ENCODE measurements around the gene IL25.
"Not testable (repeated sequence)": the region's sequence is repeated elsewhere in the genome, so short reads cannot be mapped to it uniquely, and the experiment has no call there.

The IL25 gene

GRCh38 chr14:23372509-23372908 is at the start of gene IL25:
TSS of gene IL25 (plus strand) at chr14:23372809.
- Histone ChIP-seq H3K4me3 (no peak within 1 kb of the TSS), H3K27ac (no peak within 1 kb of the TSS)

GRCh38 chr14:23323838-23324454 is 48.7 kb upstream of the IL25 start:
- H3K4me3 ChIP-seq: no peak overlapping the region
- no peak overlapping the region for H3K27ac ChIP-seq

GRCh38 chr14:23324455-23324846 is 48.2 kb upstream of the IL25 start:
- Histone ChIP-seq H3K4me3 (no peak overlapping the region), H3K27ac (no peak overlapping the region)

- Histone ChIP-seq H3K27ac (no peak overlapping the region), H3K4me3 (no peak overlapping the region)
Measured at GRCh38 chr14:23324993-23325392, 47.6 kb upstream of the IL25 start.

- not testable (repeated sequence) for H3K27ac ChIP-seq, H3K4me3 ChIP-seq
Measured at GRCh38 chr14:23325746-23326145, 46.9 kb upstream of the IL25 start.

- Histone ChIP-seq H3K4me3 (no peak overlapping the region), H3K27ac (no peak overlapping the region)
Measured at GRCh38 chr14:23326491-23327332, 45.9 kb upstream of the IL25 start.

- Histone ChIP-seq H3K4me3 (no peak overlapping the region), H3K27ac (no peak overlapping the region)
Measured at GRCh38 chr14:23327947-23328744, 44.5 kb upstream of the IL25 start.

GRCh38 chr14:23335623-23336022 is 37.0 kb upstream of the IL25 start:
- no peak overlapping the region for H3K4me3 ChIP-seq
- H3K27ac ChIP-seq: no peak overlapping the region

- Histone ChIP-seq H3K4me3 (no peak overlapping the region), H3K27ac (no peak overlapping the region)
Measured at GRCh38 chr14:23339506-23340268, 32.9 kb upstream of the IL25 start.

- Histone ChIP-seq H3K27ac (no peak overlapping the region), H3K4me3 (no peak overlapping the region)
Measured at GRCh38 chr14:23344481-23344880, 28.1 kb upstream of the IL25 start.

GRCh38 chr14:23345987-23346692 is 26.5 kb upstream of the IL25 start:
- Histone ChIP-seq H3K4me3 (no peak overlapping the region), H3K27ac (no peak overlapping the region)

GRCh38 chr14:23346693-23347405 is 25.8 kb upstream of the IL25 start:
- Histone ChIP-seq H3K27ac (no peak overlapping the region), H3K4me3 (no peak overlapping the region)

- Histone ChIP-seq H3K27ac (no peak overlapping the region), H3K4me3 (no peak overlapping the region)
Measured at GRCh38 chr14:23347406-23348296, 25.0 kb upstream of the IL25 start.

- no peak overlapping the region for H3K27ac ChIP-seq
Measured at GRCh38 chr14:23348297-23348655, 24.3 kb upstream of the IL25 start.

GRCh38 chr14:23349156-23349845 is 23.3 kb upstream of the IL25 start:
- Histone ChIP-seq H3K27ac (no peak overlapping the region), H3K4me3 (no peak overlapping the region)

More at GRCh38 chr14:23348297-23348655, 24.3 kb upstream of the IL25 start:
- H3K4me3 ChIP-seq: no peak overlapping the region

GRCh38 chr14:23351681-23352505 is 20.7 kb upstream of the IL25 start:
- Histone ChIP-seq H3K4me3 (peak overlapping the region; percentile 21 to 54 (median 45)), H3K27ac (peak overlapping the region in 5 of 21 experiments; percentile 17 to 46 (median 30))
